Dermis blood vessel endothelial cell (primary cell): ENCODE measurements around the gene WDTC1. TPM values are rescaled to one million over a fixed set of nuclear protein-coding genes. Genes with fewer than 3 reads are reported as not detected.

Experiments used
- DNase-seq: peaks from one replicate; pipeline ENCODE4 v3.0.0; 2010
- total RNA-seq: library from RNA; depleted of rRNA; stranded (reverse); fragments of >200 nt; gene quantifications from 2 replicates; pipeline ENCODE4 v1.2.3, GENCODE V29; 2014

WDTC1 gene
- total RNA-seq, 1 donor from 2014 or later, result 32.7 TPM

- DNase-seq, result no peak
Observed at GRCh38 chr1:27339213-27339612, 104.8 kb downstream of the WDTC1 start.

- DNase-seq, result peak; percentile 56
Observed at GRCh38 chr1:27341525-27342252, 107.3 kb downstream of the WDTC1 start, which contains the start of gene SYTL1. TSS of gene SYTL1 (plus strand) at chr1:27342022. CDS start at chr1:27345335, 3,313 bp downstream.

GRCh38 chr1:27342391-27342777 lies 108.0 kb downstream of the WDTC1 start:
- DNase-seq, result no peak

GRCh38 chr1:27342778-27343638 lies 108.6 kb downstream of the WDTC1 start:
- DNase-seq, result no peak

- no peak for DNase-seq
Observed at GRCh38 chr1:27343639-27344025, 109.2 kb downstream of the WDTC1 start.

GRCh38 chr1:27345272-27345671 lies 110.8 kb downstream of the WDTC1 start:
- DNase-seq, result no peak

- no peak for DNase-seq
Observed at GRCh38 chr1:27346357-27346756, 111.9 kb downstream of the WDTC1 start.

- DNase-seq, result peak; percentile 25
Observed at GRCh38 chr1:27346991-27347624, 112.7 kb downstream of the WDTC1 start.

GRCh38 chr1:27348861-27349783 lies 114.7 kb downstream of the WDTC1 start:
- peak; percentile 20 for DNase-seq

GRCh38 chr1:27349784-27350662 lies 115.6 kb downstream of the WDTC1 start:
- peak; percentile 76 for DNase-seq

GRCh38 chr1:27350663-27351540 lies 116.5 kb downstream of the WDTC1 start:
- DNase-seq, result peak; percentile 34

- DNase-seq, result no peak
Observed at GRCh38 chr1:27351541-27352107, 117.2 kb downstream of the WDTC1 start.

GRCh38 chr1:27353166-27353565 lies 118.7 kb downstream of the WDTC1 start:
- no peak for DNase-seq

- no peak for DNase-seq
Observed at GRCh38 chr1:27353629-27354028, 119.2 kb downstream of the WDTC1 start.

GRCh38 chr1:27355683-27356082 lies 121.3 kb downstream of the WDTC1 start:
- DNase-seq, result no peak

GRCh38 chr1:27356277-27356618 lies 121.8 kb downstream of the WDTC1 start:
- DNase-seq, result no peak

- DNase-seq, result no peak
Observed at GRCh38 chr1:27356619-27357280, 122.3 kb downstream of the WDTC1 start.

GRCh38 chr1:27357281-27358037 lies 123.0 kb downstream of the WDTC1 start:
- DNase-seq, result peak; percentile 78
